Hepatocyte (in vitro differentiated cells): ENCODE measurements around the gene ABCA2. TPM values are rescaled to one million over a fixed set of nuclear protein-coding genes. Genes with fewer than 3 reads are reported as not detected.
A peak's percentile ranks its signal among the peaks of the same experiment; 100 is the strongest.
"Not testable (repeated sequence)": the region's sequence is repeated elsewhere in the genome, so short reads cannot be mapped to it uniquely, and the experiment has no call there.

Experiments
- DNase-seq: peaks from one replicate; pipeline ENCODE4 v3.0.0-alpha.2; 2016; ENCODE audit warnings: low spot score
- H2AFZ ChIP-seq: fragments of 200-600 bp; sonication (generic); 2 replicates; pipeline ENCODE4 v1.6.0; 2016; ENCODE audit warnings: antibody characterized with exemption, mild to moderate bottlenecking
- H3K27ac ChIP-seq: fragments of 200-600 bp; sonication (generic); 2 replicates; pipeline ENCODE4 v1.5.1; 2016; ENCODE audit warnings: mild to moderate bottlenecking
- H3K27me3 ChIP-seq: fragments of 200-600 bp; sonication (generic); 2 replicates; pipeline ENCODE4 v1.6.1; 2016
- H3K36me3 ChIP-seq: fragments of 200-600 bp; sonication (generic); replicated peaks from 2 replicates; pipeline ENCODE4 v1.5.1; 2016; ENCODE audit warnings: low read depth; ENCODE audit not compliant: insufficient read depth
- H3K4me1 ChIP-seq: fragments of 200-600 bp; sonication (generic); 2 replicates; pipeline ENCODE4 v1.5.1; 2016; ENCODE audit warnings: mild to moderate bottlenecking, moderate library complexity; ENCODE audit not compliant: insufficient read depth
- H3K4me2 ChIP-seq: fragments of 200-600 bp; sonication (generic); 2 replicates; pipeline ENCODE4 v1.6.0; 2016
- H3K4me3 ChIP-seq: fragments of 200-600 bp; sonication (generic); 2 replicates; pipeline ENCODE4 v1.5.1; 2016; ENCODE audit warnings: mild to moderate bottlenecking
- H3K79me2 ChIP-seq: fragments of 200-600 bp; sonication (generic); 2 replicates; pipeline ENCODE4 v1.6.0; 2017; ENCODE audit warnings: mild to moderate bottlenecking
- H3K9me2 ChIP-seq: fragments of 200-600 bp; sonication (generic); replicated peaks from 2 replicates; pipeline ENCODE4 v1.6.0; 2017; ENCODE audit warnings: mild to moderate bottlenecking; ENCODE audit not compliant: insufficient read depth
- H3K9me3 ChIP-seq: fragments of 200-600 bp; sonication (generic); 2 replicates; pipeline ENCODE4 v1.5.1; 2016; ENCODE audit warnings: low read depth, mild to moderate bottlenecking
- H4K20me1 ChIP-seq: fragments of 200-600 bp; sonication (generic); 2 replicates; pipeline ENCODE4 v1.6.0; 2016; ENCODE audit warnings: mild to moderate bottlenecking; ENCODE audit not compliant: insufficient read depth, poor library complexity, severe bottlenecking
- EZH2 ChIP-seq: fragments of 200-600 bp; sonication (generic); IDR thresholded peaks from 2 replicates; pipeline ENCODE4 v1.6.1; 2016; ENCODE audit warnings: antibody characterized with exemption, mild to moderate bottlenecking, borderline replicate concordance
- EZH2phosphoT487 ChIP-seq: fragments of 200-600 bp; sonication (generic); IDR thresholded peaks from one replicate; pipeline ENCODE4 v1.6.1; 2018; ENCODE audit warnings: antibody characterized with exemption, mild to moderate bottlenecking, low read depth, moderate library complexity; ENCODE audit not compliant: unreplicated experiment, severe bottlenecking
- WGBS: methylation state at CpG from one replicate; pipeline ENCODE4 v1.1.6; 2016; ENCODE audit warnings: low lambda C conversion rate; ENCODE audit errors: missing lambda C conversion rate; 5-methylcytosine and 5-hydroxymethylcytosine counted together
- polyA plus RNA-seq: library from polyadenylated mRNA; unstranded; fragments of >200 nt; fragmentation: Nextera tagmentation; extraction: Ambion mirVana; gene quantifications from 2 replicates; pipeline ENCODE4 v1.2.1, GENCODE V29; 2016
- total RNA-seq: library from RNA; depleted of rRNA; stranded (reverse); fragments of >200 nt; gene quantifications from 2 replicates; pipeline ENCODE4 v1.2.3, GENCODE V29; 2014
- TF ChIP-seq, protein P1 (sequence below): fragments of 200-600 bp; sonication (generic); IDR thresholded peaks from 2 replicates; pipeline ENCODE4 v1.5.1; 2016; ENCODE audit warnings: antibody characterized with exemption, mild to moderate bottlenecking; ENCODE audit not compliant: poor library complexity

Gene ABCA2
- total and polyA plus RNA-seq, 2 experiments from 2014 or later = 14.6 to 15.6 TPM

DNA sequence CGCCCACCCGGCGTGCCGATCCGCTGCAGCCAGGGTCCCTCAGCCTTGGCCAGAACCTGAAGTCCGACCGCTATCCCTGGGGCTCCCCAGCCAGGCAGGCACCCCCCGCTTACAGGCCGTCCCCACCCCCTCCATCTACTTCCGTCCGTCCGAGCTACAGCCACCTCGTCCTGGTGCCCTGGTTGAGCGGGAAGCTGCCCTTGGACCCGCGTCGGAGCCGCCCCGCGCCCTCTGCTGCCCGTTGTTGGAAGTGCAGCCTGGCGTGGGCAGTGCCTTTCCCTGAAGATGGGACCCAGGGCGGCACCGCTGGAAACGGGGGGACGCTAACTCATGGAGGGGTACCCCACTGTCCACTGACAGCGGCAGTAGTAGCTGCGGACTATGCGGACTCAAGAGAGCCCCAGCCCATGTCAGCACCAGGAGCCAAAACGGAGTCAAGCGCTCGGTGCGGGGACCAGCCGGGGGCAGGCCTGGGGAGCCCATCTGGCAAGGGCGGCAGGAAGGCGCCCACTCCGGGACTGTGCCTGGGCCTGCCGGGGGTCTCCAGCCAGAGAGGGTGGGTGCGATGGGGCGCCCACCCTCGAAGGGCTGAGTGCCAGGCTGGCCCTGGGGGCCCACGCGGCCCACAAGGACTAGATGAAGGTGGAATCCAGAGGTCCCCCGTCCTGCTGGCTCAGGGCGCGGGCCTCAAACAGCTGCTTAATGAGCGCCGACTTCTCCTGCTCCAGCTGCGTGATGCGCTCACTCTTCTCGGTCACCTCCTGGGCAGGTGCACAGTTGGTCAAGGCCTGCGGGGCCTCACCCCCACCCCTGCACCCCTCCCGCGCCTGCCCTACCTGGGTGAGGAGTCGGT lies 36.2 kb upstream of the ABCA2 start:
- H3K4me1 ChIP-seq = no peaks in the 10 kb centered on the region
- H3K27me3 ChIP-seq = no peaks in the 10 kb centered on the region
- WGBS = 67% methylated on average over 41 of the region's 55 CpGs
- no peak overlapping the region for H3K27ac ChIP-seq
- H3K4me2 ChIP-seq = no peak overlapping the region
- peak; percentile 71 for DNase-seq
- no peak overlapping the region for H3K4me3 ChIP-seq
- H3K36me3 ChIP-seq = no peaks in the 10 kb centered on the region
- no peaks in the 10 kb centered on the region for H3K79me2 ChIP-seq
- TF ChIP-seq, protein P1, sequence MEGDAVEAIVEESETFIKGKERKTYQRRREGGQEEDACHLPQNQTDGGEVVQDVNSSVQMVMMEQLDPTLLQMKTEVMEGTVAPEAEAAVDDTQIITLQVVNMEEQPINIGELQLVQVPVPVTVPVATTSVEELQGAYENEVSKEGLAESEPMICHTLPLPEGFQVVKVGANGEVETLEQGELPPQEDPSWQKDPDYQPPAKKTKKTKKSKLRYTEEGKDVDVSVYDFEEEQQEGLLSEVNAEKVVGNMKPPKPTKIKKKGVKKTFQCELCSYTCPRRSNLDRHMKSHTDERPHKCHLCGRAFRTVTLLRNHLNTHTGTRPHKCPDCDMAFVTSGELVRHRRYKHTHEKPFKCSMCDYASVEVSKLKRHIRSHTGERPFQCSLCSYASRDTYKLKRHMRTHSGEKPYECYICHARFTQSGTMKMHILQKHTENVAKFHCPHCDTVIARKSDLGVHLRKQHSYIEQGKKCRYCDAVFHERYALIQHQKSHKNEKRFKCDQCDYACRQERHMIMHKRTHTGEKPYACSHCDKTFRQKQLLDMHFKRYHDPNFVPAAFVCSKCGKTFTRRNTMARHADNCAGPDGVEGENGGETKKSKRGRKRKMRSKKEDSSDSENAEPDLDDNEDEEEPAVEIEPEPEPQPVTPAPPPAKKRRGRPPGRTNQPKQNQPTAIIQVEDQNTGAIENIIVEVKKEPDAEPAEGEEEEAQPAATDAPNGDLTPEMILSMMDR = peak; percentile 89
- TF ChIP-seq EZH2phosphoT487 = no peak
- H3K9me2 ChIP-seq = no peaks in the 10 kb centered on the region
- no peaks in the 10 kb centered on the region for H4K20me1 ChIP-seq
- H3K9me3 ChIP-seq = no peaks in the 10 kb centered on the region
- H2AFZ ChIP-seq = no peak overlapping the region

DNA sequence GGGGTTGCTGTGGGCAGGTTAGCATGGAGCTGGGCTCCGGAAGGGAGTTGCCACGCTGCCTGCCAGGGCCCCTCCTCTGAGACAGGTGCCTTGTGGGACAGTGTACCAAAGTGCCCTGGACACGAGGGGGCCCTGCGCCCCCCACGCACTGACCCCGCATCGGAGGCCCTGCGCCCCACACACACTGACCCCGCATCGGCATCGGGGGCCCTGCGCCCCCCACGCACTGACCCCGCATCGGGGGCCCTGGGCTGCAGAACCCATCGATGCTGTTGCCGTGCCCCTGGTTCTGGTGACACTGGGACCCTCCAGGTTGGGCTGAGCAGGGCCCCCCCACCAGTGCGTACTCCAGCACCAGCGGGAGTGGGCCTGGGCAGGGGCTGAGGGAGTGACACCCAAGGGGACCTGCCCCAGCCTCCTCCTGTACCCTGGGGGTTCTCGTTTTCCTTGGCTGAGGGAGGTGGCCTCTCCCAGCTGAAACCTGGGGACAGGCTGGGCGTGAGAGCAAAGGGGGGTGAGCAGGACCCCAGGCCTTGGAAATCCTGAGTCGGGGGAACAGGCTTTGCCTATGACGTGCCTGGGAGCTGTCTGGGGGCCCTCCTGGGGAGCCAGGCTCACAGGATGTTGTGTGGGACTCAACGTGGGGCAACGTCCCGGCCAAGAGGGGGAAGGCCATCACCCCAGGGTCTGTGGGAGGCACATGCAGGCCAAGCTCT lies 35.4 kb upstream of the ABCA2 start:
- Histone ChIP-seq H3K9me2 (no peaks in the 10 kb centered on the region), H3K4me1 (no peaks in the 10 kb centered on the region), H3K4me3 (no peak overlapping the region), H3K79me2 (no peaks in the 10 kb centered on the region), H3K4me2 (no peak overlapping the region), H3K27ac (no peak overlapping the region), H2AFZ (no peak overlapping the region), H3K36me3 (no peaks in the 10 kb centered on the region), H4K20me1 (no peaks in the 10 kb centered on the region), H3K9me3 (no peaks in the 10 kb centered on the region), H3K27me3 (no peaks in the 10 kb centered on the region)
- no peak for DNase-seq
- TF ChIP-seq EZH2phosphoT487 (no peak), EZH2 (no peak)
- TF ChIP-seq, protein P1 = no peak
- 95% methylated on average over 23 of the region's 26 CpGs for whole genome bisulfite sequencing

DNA sequence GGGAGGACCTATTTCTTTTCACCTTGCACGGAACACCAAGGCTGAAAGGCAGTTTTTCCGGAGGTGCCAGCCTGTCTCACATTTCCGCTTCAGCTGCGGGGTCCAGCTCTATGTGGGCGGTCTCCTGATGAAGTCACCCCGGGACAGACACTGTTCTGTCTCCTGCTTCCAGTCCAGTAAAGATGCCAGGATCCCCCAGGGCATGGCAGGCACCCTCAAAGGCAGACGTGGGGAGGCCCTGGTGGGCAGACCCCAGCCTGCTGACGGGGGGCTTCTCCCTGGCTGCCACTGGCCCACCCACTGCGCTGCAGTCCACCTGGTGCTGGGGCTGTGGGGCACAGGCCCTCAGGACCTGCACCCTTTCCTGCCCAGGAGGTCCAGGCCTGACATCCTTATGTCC lies 34.8 kb upstream of the ABCA2 start:
- not testable (repeated sequence) for H3K27me3 ChIP-seq, H4K20me1 ChIP-seq, H3K36me3 ChIP-seq, H3K4me3 ChIP-seq, H3K27ac ChIP-seq, H3K4me1 ChIP-seq, DNase-seq, H2AFZ ChIP-seq, H3K4me2 ChIP-seq, H3K79me2 ChIP-seq, H3K9me2 ChIP-seq, H3K9me3 ChIP-seq
- 81% methylated on average over 9 of the region's 9 CpGs for WGBS

DNA sequence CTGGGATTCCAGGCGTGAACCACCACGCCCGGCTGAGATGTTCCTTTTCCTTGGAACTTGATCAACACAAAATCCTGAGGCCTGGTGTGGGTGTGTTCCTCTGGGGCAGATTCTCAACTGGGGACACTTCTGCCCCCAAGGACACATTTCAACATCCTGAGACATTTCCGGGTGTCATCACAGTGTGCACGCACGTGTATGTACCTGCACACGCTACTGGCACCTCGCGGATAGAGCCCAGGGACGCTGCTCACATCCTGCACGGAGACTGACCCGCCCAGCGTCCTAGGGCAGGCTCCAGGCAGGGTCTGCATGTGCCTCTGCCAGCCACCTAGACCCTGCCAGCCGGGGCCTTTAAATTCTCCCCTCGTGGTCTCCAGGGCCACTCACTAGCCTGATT lies 34.3 kb upstream of the ABCA2 start:
- Histone ChIP-seq H4K20me1 (no peaks in the 10 kb centered on the region), H3K36me3 (no peaks in the 10 kb centered on the region), H3K4me2 (no peak overlapping the region), H3K4me1 (peaks cover 7% of the 10 kb centered on the region), H3K27me3 (no peaks in the 10 kb centered on the region), H2AFZ (no peak overlapping the region), H3K9me3 (no peaks in the 10 kb centered on the region), H3K79me2 (no peaks in the 10 kb centered on the region), H3K27ac (no peak overlapping the region), H3K4me3 (no peak overlapping the region), H3K9me2 (no peaks in the 10 kb centered on the region)
- WGBS = 90% methylated on average over 15 of the region's 15 CpGs
- TF ChIP-seq EZH2phosphoT487 (no peak), EZH2 (no peak)
- TF ChIP-seq, protein P1 = no peak
- no peak for DNase-seq
